ENCODE data around the gene EXOSC7. TPM values are rescaled to one million over a fixed set of nuclear protein-coding genes. Genes with fewer than 3 reads are reported as not detected.

EXOSC7 gene
- total and polyA plus RNA-seq, 12 donors = 68.9 to 214 (median 81.6) TPM

DNA sequence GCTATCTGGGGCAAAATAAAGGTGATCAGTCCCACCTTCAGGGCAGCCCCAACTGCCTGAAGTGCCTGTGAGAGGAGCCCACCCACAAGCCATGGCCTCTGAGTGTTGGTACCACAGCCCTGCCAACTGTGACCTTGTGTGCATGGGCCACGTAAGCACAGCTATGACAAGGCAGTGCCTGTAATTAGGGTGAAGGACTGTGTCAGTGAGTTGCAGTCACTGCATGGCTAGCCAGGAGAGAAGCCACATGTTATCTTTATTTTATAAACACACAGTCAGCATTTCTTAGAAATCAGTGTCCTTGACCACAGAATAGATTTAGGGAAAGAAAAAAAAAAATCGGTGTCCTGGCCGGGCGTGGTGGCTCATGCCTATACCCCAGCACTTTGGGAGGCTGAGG lies 24.8 kb downstream of the EXOSC7 start:
- no peaks in the 10 kb centered on the region for H3K9me3 ChIP-seq (replicated peaks in 1 of 3)
- H3K4me3 ChIP-seq = no peak overlapping the region
- H3K36me3 ChIP-seq (replicated peaks in 1 of 2) = peaks cover 0 to 67% of the 10 kb centered on the region in 2 donors
- H3K27ac ChIP-seq = peak overlapping the region; percentile 50 to 87 (median 56)
- H3K4me1 ChIP-seq (replicated peaks in 1 of 2) = peaks cover 24 to 31% of the 10 kb centered on the region in 2 donors
- intact Hi-C loops (cut with DNase I) = no loop called here
- WGBS, 4 donors = 49 to 54% (median 50%) methylated on average over 4 of the region's 4 CpGs
- TF ChIP-seq POLR2A (IDR thresholded peaks at IDR 0.05) = peak in 1 of 2 donors; percentile 40
- TF ChIP-seq, protein P1, sequence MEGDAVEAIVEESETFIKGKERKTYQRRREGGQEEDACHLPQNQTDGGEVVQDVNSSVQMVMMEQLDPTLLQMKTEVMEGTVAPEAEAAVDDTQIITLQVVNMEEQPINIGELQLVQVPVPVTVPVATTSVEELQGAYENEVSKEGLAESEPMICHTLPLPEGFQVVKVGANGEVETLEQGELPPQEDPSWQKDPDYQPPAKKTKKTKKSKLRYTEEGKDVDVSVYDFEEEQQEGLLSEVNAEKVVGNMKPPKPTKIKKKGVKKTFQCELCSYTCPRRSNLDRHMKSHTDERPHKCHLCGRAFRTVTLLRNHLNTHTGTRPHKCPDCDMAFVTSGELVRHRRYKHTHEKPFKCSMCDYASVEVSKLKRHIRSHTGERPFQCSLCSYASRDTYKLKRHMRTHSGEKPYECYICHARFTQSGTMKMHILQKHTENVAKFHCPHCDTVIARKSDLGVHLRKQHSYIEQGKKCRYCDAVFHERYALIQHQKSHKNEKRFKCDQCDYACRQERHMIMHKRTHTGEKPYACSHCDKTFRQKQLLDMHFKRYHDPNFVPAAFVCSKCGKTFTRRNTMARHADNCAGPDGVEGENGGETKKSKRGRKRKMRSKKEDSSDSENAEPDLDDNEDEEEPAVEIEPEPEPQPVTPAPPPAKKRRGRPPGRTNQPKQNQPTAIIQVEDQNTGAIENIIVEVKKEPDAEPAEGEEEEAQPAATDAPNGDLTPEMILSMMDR (IDR thresholded peaks at IDR 0.05) = no peak
- H3K27me3 ChIP-seq = no peaks in the 10 kb centered on the region
- DNase-seq = peak; percentile 76 to 92 (median 87)

DNA sequence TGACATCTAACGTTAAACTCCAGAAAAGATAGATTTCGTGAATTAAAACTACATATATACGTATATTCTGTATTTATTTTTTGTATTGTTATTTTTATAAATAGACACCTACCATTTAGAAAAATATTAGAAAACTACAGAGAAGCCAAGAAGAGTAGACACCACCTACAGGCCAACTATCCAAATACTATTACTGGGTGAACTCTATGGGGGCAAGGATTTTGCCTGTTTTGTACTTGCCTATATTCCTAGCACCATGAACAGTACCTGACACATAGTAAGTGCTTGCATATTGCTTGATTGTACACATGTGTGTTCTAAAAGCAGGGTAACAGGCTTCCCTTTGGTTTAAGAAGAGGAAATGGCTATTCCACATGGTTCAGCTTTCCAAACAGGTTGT lies 25.7 kb downstream of the EXOSC7 start:
- Histone ChIP-seq H3K36me3 (replicated peaks in 1 of 2) (peaks cover 0 to 67% of the 10 kb centered on the region in 2 donors), H3K27me3 (no peaks in the 10 kb centered on the region), H3K9me3 (replicated peaks in 1 of 3) (no peaks in the 10 kb centered on the region), H3K27ac (peak overlapping the region in 2 of 5 donors; percentile 54 to 82), H3K4me3 (no peak overlapping the region), H3K4me1 (replicated peaks in 1 of 2) (peaks cover 15 to 22% of the 10 kb centered on the region in 2 donors)
- TF ChIP-seq, protein P1 (IDR thresholded peaks at IDR 0.05) = no peak
- TF ChIP-seq POLR2A (IDR thresholded peaks at IDR 0.05) = no peak
- no peak for DNase-seq
- intact Hi-C loops (cut with DNase I) = no loop called here
- 95 to 99% (median 97%) methylated on average over 3 of the region's 3 CpGs for WGBS, 4 donors

DNA sequence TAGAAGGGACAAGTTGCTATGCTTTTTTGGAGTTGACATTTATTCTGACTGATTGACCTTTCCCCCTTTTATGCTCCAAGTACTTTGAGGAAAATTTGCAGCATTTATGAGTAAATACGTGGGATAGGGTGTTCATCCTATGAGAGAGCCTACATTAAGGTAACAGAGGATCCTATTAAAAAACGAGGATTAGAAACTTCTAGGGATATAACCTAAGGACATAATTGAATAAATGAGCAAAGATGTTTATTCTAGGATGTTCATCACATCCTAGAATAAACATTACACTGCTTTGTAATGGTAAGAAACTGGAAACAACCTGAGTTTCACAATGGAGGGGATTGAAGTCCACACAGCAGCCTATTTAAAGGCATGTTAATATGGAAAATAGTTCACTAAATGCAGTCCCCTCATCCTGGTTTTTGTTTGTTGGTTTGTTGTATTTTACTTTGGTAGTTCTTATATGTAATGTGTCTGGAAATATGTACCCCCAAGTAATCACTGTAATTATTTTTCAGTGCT lies 26.2 kb downstream of the EXOSC7 start:
- no peak for TF ChIP-seq POLR2A (IDR thresholded peaks at IDR 0.05)
- TF ChIP-seq, protein P1 (IDR thresholded peaks at IDR 0.05) = no peak
- intact Hi-C loops (cut with DNase I) = no loop called here
- Histone ChIP-seq H3K4me1 (replicated peaks in 1 of 2) (peaks cover 10 to 17% of the 10 kb centered on the region in 2 donors), H3K9me3 (replicated peaks in 1 of 3) (no peaks in the 10 kb centered on the region), H3K36me3 (replicated peaks in 1 of 2) (peaks cover 0 to 66% of the 10 kb centered on the region in 2 donors), H3K27ac (peak overlapping the region in 1 of 5 donors; percentile 13), H3K4me3 (no peak overlapping the region), H3K27me3 (no peaks in the 10 kb centered on the region)
- 80 to 91% (median 88%) methylated on average over 2 of the region's 2 CpGs for WGBS, 4 donors
- no peak for DNase-seq

DNA sequence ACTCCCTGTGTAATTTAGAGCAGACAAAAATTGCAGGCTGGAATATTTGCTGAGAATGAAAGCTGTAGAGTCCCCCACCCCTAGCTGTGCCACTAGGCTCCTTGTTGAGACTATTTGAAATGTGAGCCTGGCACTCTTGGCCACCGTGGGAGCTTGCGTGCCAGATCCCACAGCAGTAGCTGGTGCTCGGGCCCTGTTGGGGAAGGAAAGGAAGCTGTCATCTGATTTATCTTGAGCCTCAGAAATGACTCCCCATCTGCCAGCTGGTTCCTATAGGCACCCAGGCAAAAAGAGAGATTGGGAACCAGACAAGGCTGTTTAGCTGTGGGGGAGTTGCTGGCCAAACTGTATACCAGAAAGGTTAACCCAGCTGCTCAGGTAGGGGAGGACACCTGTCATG lies 26.7 kb downstream of the EXOSC7 start:
- H3K27ac ChIP-seq = peak overlapping the region in 1 of 5 donors; percentile 13
- intact Hi-C loops (cut with DNase I) = no loop called here
- peaks cover 8 to 16% of the 10 kb centered on the region in 2 donors for H3K4me1 ChIP-seq (replicated peaks in 1 of 2)
- no peaks in the 10 kb centered on the region for H3K9me3 ChIP-seq (replicated peaks in 1 of 3)
- H3K4me3 ChIP-seq = no peak overlapping the region
- H3K27me3 ChIP-seq = no peaks in the 10 kb centered on the region
- WGBS, 4 donors = 86 to 96% (median 90%) methylated on average over 3 of the region's 3 CpGs
- TF ChIP-seq, protein P1 (IDR thresholded peaks at IDR 0.05) = no peak
- TF ChIP-seq POLR2A (IDR thresholded peaks at IDR 0.05) = no peak
- peaks cover 0 to 66% of the 10 kb centered on the region in 2 donors for H3K36me3 ChIP-seq (replicated peaks in 1 of 2)
- DNase-seq = no peak

All from adrenal gland (tissue), 12 donors.